Measurements from ENCODE around the gene TMEM53.

DNA sequence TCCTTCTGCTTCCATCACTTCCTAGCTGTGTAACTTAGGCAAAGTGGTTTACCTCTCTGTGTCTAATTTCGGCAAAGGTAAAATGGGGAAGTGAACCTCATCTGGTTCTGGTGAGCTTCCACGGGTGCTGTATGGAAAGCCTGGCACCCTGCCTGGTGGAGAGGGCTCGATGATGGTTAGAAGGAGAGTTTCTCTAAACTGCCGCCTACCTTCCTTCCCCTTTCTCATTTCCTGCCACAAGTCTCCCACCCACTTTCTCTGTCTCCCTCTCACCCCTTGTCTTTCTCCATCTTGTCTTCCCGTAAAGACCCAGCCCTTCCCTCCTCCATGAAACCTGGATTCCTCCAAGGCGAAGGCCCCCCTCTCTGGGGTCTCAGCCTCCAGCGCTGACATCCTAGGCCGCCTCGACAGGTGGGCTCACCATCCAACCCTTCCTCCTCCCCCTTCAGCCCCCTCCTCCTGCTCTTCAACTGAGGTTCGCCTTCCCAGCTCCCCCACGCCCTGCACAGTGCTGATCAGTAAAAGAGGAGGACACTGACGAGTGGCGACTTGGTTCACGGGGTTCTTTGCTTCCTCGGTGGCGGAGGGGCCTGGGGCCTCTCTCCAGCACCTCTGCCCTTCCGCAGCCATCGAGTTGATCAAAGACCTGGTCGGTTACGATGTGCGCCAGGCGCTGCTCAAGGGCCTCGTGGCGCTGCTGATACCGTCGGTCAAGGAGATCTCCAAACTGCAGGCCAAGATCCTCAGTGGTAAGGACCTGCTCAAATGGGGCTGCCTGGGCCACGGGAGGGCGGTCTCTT is 49.4 kb upstream of the TMEM53 start:
- no peak for TF ChIP-seq POLR2A (IDR thresholded peaks at IDR 0.05; ENCODE audit: low read depth, low read length)
- TF ChIP-seq POLR2AphosphoS5 (IDR thresholded peaks at IDR 0.05; ENCODE audit: low read depth, low read length), result 0 out of 2 replicates have a peak, but pooled peaks have one; percentile 20
- TF ChIP-seq TAF1 (IDR thresholded peaks at IDR 0.05; ENCODE audit: low read depth, low read length), result no peak; the same call in 1 of the 2 replicates
